ENCODE results near the gene ERF. TPM values are rescaled to one million over a fixed set of nuclear protein-coding genes. Genes with fewer than 3 reads are reported as not detected.
"Not testable (repeated sequence)": the region's sequence is repeated elsewhere in the genome, so short reads cannot be mapped to it uniquely, and the experiment has no call there.

Gene ERF
- total RNA-seq, 1 donor from 2014 or later = 64.5 TPM

- Mint-ChIP-seq H3K27ac (ENCODE audit: unreplicated experiment) (peak within 1 kb of the TSS; percentile 97), H3K4me3 (ENCODE audit: unreplicated experiment) (no peak within 1 kb of the TSS), H3K9me3 (ENCODE audit: low read depth) (no peaks in the 10 kb centered on the region), H3K4me1 (ENCODE audit: low read depth) (peaks cover 21% of the 10 kb centered on the region), H3K36me3 (ENCODE audit: low read depth) (peaks cover 5% of the 10 kb centered on the region), H3K27me3 (ENCODE audit: low read depth) (no peaks in the 10 kb centered on the region)
- no peak for TF ChIP-seq CTCF (IDR thresholded peaks at IDR 0.05)
- DNase-seq (ENCODE audit: low spot score) = peak; percentile 100
Measured at GRCh38 chr19:42268704-42269477, 14.0 kb upstream of the ERF start, which contains the start of gene CIC. Gene CIC, plus strand, starts transcription at chr19:42269252. Its CDS starts 2,532 bp downstream, at chr19:42271784.

GRCh38 chr19:42268142-42268703 is 13.3 kb upstream of the ERF start:
- no peak for DNase-seq (ENCODE audit: low spot score)
- Mint-ChIP-seq H3K27ac (ENCODE audit: unreplicated experiment) (no peak overlapping the region), H3K36me3 (ENCODE audit: low read depth) (peaks cover 1% of the 10 kb centered on the region), H3K4me3 (ENCODE audit: unreplicated experiment) (no peak overlapping the region), H3K4me1 (ENCODE audit: low read depth) (peaks cover 21% of the 10 kb centered on the region), H3K9me3 (ENCODE audit: low read depth) (no peaks in the 10 kb centered on the region), H3K27me3 (ENCODE audit: low read depth) (no peaks in the 10 kb centered on the region)
- no peak for TF ChIP-seq CTCF (IDR thresholded peaks at IDR 0.05)

GRCh38 chr19:42267644-42268141 is 12.8 kb upstream of the ERF start:
- no peaks in the 10 kb centered on the region for H3K27me3 Mint-ChIP-seq (ENCODE audit: low read depth)
- no peak overlapping the region for H3K27ac Mint-ChIP-seq (ENCODE audit: unreplicated experiment)
- DNase-seq (ENCODE audit: low spot score) = no peak
- H3K36me3 Mint-ChIP-seq (ENCODE audit: low read depth) = no peaks in the 10 kb centered on the region
- no peak overlapping the region for H3K4me3 Mint-ChIP-seq (ENCODE audit: unreplicated experiment)
- no peak for TF ChIP-seq CTCF (IDR thresholded peaks at IDR 0.05)
- peaks cover 21% of the 10 kb centered on the region for H3K4me1 Mint-ChIP-seq (ENCODE audit: low read depth)
- H3K9me3 Mint-ChIP-seq (ENCODE audit: low read depth) = no peaks in the 10 kb centered on the region

GRCh38 chr19:42266928-42267603 is 12.1 kb upstream of the ERF start:
- not testable (repeated sequence) for H3K36me3 Mint-ChIP-seq (ENCODE audit: low read depth); H3K4me3 Mint-ChIP-seq (ENCODE audit: unreplicated experiment); DNase-seq (ENCODE audit: low spot score); H3K27me3 Mint-ChIP-seq (ENCODE audit: low read depth); H3K9me3 Mint-ChIP-seq (ENCODE audit: low read depth); H3K27ac Mint-ChIP-seq (ENCODE audit: unreplicated experiment)
- peaks cover 22% of the 10 kb centered on the region for H3K4me1 Mint-ChIP-seq (ENCODE audit: low read depth)

GRCh38 chr19:42266105-42266504 is 11.2 kb upstream of the ERF start:
- H3K9me3 Mint-ChIP-seq (ENCODE audit: low read depth); H3K27me3 Mint-ChIP-seq (ENCODE audit: low read depth); H3K36me3 Mint-ChIP-seq (ENCODE audit: low read depth); DNase-seq (ENCODE audit: low spot score); H3K4me3 Mint-ChIP-seq (ENCODE audit: unreplicated experiment); H3K27ac Mint-ChIP-seq (ENCODE audit: unreplicated experiment): not testable (repeated sequence)
- peaks cover 23% of the 10 kb centered on the region for H3K4me1 Mint-ChIP-seq (ENCODE audit: low read depth)

- Mint-ChIP-seq H3K36me3 (ENCODE audit: low read depth) (no peaks in the 10 kb centered on the region), H3K27ac (ENCODE audit: unreplicated experiment) (no peak overlapping the region), H3K4me3 (ENCODE audit: unreplicated experiment) (no peak overlapping the region), H3K27me3 (ENCODE audit: low read depth) (no peaks in the 10 kb centered on the region), H3K9me3 (ENCODE audit: low read depth) (no peaks in the 10 kb centered on the region), H3K4me1 (ENCODE audit: low read depth) (peaks cover 8% of the 10 kb centered on the region)
- TF ChIP-seq CTCF (IDR thresholded peaks at IDR 0.05) = no peak
- no peak for DNase-seq (ENCODE audit: low spot score)
Measured at GRCh38 chr19:42261763-42262162, 6.8 kb upstream of the ERF start.

- not testable (repeated sequence) for H3K36me3 Mint-ChIP-seq (ENCODE audit: low read depth); H3K4me3 Mint-ChIP-seq (ENCODE audit: unreplicated experiment); DNase-seq (ENCODE audit: low spot score); H3K9me3 Mint-ChIP-seq (ENCODE audit: low read depth); H3K27ac Mint-ChIP-seq (ENCODE audit: unreplicated experiment); H3K27me3 Mint-ChIP-seq (ENCODE audit: low read depth)
- peaks cover 19% of the 10 kb centered on the region for H3K4me1 Mint-ChIP-seq (ENCODE audit: low read depth)
Measured at GRCh38 chr19:42257842-42258241, 2.9 kb upstream of the ERF start.

Data from chondrocyte (in vitro differentiated cells).